ENCODE measurements around the gene PSTPIP1. TPM values are rescaled to one million over a fixed set of nuclear protein-coding genes. Genes with fewer than 3 reads are reported as not detected.

PSTPIP1 gene
- total RNA-seq, 1 experiment from 2014 or later: not detected

- intact Hi-C loops (cut with micrococcal nuclease): no loop called here
- Histone ChIP-seq H3K4me2 (ENCODE audit: low read length) (peak overlapping the region; percentile 95), H3K79me2 (ENCODE audit: low read length) (peaks cover 49% of the 10 kb centered on the region), H3K4me1 (ENCODE audit: insufficient read depth, low read length) (peaks cover 46% of the 10 kb centered on the region), H3K9me2 (replicated peaks; ENCODE audit: low read length) (no peaks in the 10 kb centered on the region), H3K4me3 (ENCODE audit: low read length) (peak overlapping the region; percentile 86), H3K9me3 (ENCODE audit: low read length) (no peaks in the 10 kb centered on the region), H3K36me3 (ENCODE audit: low read depth, low read length) (no peaks in the 10 kb centered on the region), H3K27ac (ENCODE audit: low read length) (peak overlapping the region; percentile 20), H3K27me3 (ENCODE audit: low read length) (no peaks in the 10 kb centered on the region), H3F3A (ENCODE audit: low read length, unreplicated experiment) (peaks cover under 1% of the 10 kb centered on the region), H2AFZ (ENCODE audit: low read length) (no peak overlapping the region), H4K20me1 (ENCODE audit: low read length) (peaks cover 9% of the 10 kb centered on the region; the same call in 1 of the 2 replicates), H3K9ac (ENCODE audit: low read length) (peak overlapping the region; percentile 84)
- ATAC-seq (no peak), DNase-seq (no peak)
- ChIA-PET CTCF (no interaction called here), POLR2A (ENCODE audit: unreplicated experiment) (interaction anchor here (0.6 kb wide), 1 partner anchor 37 kb away, joined by 3 read pairs; no protein-coding TSS in a partner anchor)
- BruUV-seq (replicated peaks): no TSS peak
- TF ChIP-seq, protein P1, sequence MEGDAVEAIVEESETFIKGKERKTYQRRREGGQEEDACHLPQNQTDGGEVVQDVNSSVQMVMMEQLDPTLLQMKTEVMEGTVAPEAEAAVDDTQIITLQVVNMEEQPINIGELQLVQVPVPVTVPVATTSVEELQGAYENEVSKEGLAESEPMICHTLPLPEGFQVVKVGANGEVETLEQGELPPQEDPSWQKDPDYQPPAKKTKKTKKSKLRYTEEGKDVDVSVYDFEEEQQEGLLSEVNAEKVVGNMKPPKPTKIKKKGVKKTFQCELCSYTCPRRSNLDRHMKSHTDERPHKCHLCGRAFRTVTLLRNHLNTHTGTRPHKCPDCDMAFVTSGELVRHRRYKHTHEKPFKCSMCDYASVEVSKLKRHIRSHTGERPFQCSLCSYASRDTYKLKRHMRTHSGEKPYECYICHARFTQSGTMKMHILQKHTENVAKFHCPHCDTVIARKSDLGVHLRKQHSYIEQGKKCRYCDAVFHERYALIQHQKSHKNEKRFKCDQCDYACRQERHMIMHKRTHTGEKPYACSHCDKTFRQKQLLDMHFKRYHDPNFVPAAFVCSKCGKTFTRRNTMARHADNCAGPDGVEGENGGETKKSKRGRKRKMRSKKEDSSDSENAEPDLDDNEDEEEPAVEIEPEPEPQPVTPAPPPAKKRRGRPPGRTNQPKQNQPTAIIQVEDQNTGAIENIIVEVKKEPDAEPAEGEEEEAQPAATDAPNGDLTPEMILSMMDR (conservative IDR thresholded peaks at IDR 0.05; ENCODE audit: low read depth, low read length): no peak
- TF ChIP-seq EZH2 (IDR thresholded peaks at IDR 0.05; ENCODE audit: low read length, unreplicated experiment): no peak
- no peak for TF ChIP-seq EZH2phosphoT487 (IDR thresholded peaks at IDR 0.05; ENCODE audit: borderline replicate concordance, low read length)
These were observed 75.2 kb downstream of the PSTPIP1 start for GRCh38 chr15:77070180-77070494.

GRCh38 chr15:77070495-77071304, 75.8 kb downstream of the PSTPIP1 start, which contains the start of gene TSPAN3:
Gene TSPAN3 (minus strand): TSS chr15:77071109. CDS start chr15:77070954, 155 bp downstream.
- ChIA-PET POLR2A (ENCODE audit: unreplicated experiment) (interaction anchor here (0.6 kb wide), 1 partner anchor 10 kb away, joined by 4 read pairs; no protein-coding TSS in a partner anchor), CTCF (no interaction called here)
- no peaks in the 10 kb centered on the region for H3K27me3 ChIP-seq (ENCODE audit: low read length)
- H3K79me2 ChIP-seq (ENCODE audit: low read length): peaks cover 44% of the 10 kb centered on the region
- peak; percentile 71 for ATAC-seq
- TF ChIP-seq EZH2 (IDR thresholded peaks at IDR 0.05; ENCODE audit: low read length, unreplicated experiment): no peak
- TF ChIP-seq EZH2phosphoT487 (IDR thresholded peaks at IDR 0.05; ENCODE audit: borderline replicate concordance, low read length): no peak
- TF ChIP-seq, protein P1 (conservative IDR thresholded peaks at IDR 0.05; ENCODE audit: low read depth, low read length): no peak
- peak; percentile 92 for DNase-seq
- H3K9ac ChIP-seq (ENCODE audit: low read length): peak within 1 kb of the TSS; percentile 84
- peak within 1 kb of the TSS; percentile 95 for H3K4me2 ChIP-seq (ENCODE audit: low read length)
- H3K4me3 ChIP-seq (ENCODE audit: low read length): peak within 1 kb of the TSS; percentile 86
- intact Hi-C loops (cut with micrococcal nuclease): no loop called here
- H3K4me1 ChIP-seq (ENCODE audit: insufficient read depth, low read length): peaks cover 44% of the 10 kb centered on the region
- BruUV-seq (replicated peaks): no TSS peak
- H3K27ac ChIP-seq (ENCODE audit: low read length): peak within 1 kb of the TSS; percentile 20
- no peaks in the 10 kb centered on the region for H3K36me3 ChIP-seq (ENCODE audit: low read depth, low read length)
- peak within 1 kb of the TSS; percentile 73 for H2AFZ ChIP-seq (ENCODE audit: low read length)
- H3F3A ChIP-seq (ENCODE audit: low read length, unreplicated experiment): no peaks in the 10 kb centered on the region
- peaks cover 9% of the 10 kb centered on the region; the same call in 1 of the 2 replicates for H4K20me1 ChIP-seq (ENCODE audit: low read length)
- H3K9me3 ChIP-seq (ENCODE audit: low read length): no peaks in the 10 kb centered on the region
- H3K9me2 ChIP-seq (replicated peaks; ENCODE audit: low read length): no peaks in the 10 kb centered on the region
